Activated CD8-positive, alpha-beta memory T cell treated with anti-CD3 and anti-CD28 coated beads, Interleukin-2, amount 10 ng/mL, durations not matched to agents 7 days and 5 days (primary cell): ENCODE data around the gene TMEM179. TPM values are rescaled to one million over a fixed set of nuclear protein-coding genes. Genes with fewer than 3 reads are reported as not detected.

Source experiments
- ATAC-seq: fragments of 150-1000 bp; cut with Tn5 transposase; one replicate; pipeline ENCODE4 v1.10.0; 2021; ENCODE audit warnings: moderate library complexity
- CTCF ChIA-PET: fragments of 350-600 bp; sonication (Branson Sonifier 250); formaldehyde crosslinking; loops from one replicate; lab custom pipeline; 2021; ENCODE audit warnings: antibody characterized with exemption; lab: Charles Lee
- DNase-seq: peaks from one replicate; pipeline ENCODE4 v3.0.0-alpha.2; 2020
- H3K27ac Mint-ChIP-seq: one replicate; pipeline ENCODE4 v1.8.0; 2021; ENCODE audit warnings: mild to moderate bottlenecking, mixed read lengths
- H3K27me3 Mint-ChIP-seq: one replicate; pipeline ENCODE4 v1.8.0; 2021; ENCODE audit warnings: mixed read lengths
- H3K36me3 Mint-ChIP-seq: one replicate; pipeline ENCODE4 v1.8.0; 2021; ENCODE audit warnings: mild to moderate bottlenecking, mixed read lengths
- H3K4me1 Mint-ChIP-seq: one replicate; pipeline ENCODE4 v1.8.0; 2021; ENCODE audit warnings: mixed read lengths
- H3K4me3 Mint-ChIP-seq: one replicate; pipeline ENCODE4 v1.8.0; 2021; ENCODE audit warnings: mild to moderate bottlenecking, moderate library complexity, mixed read lengths
- H3K9me3 Mint-ChIP-seq: one replicate; pipeline ENCODE4 v1.8.0; 2022; ENCODE audit warnings: low read depth, mixed read lengths
- total RNA-seq, 2 experiments: library from RNA; stranded (reverse); gene quantifications; one replicate each; pipeline ENCODE4 v1.2.3, GENCODE V29; 2021

Gene TMEM179
- total RNA-seq, 2 experiments from 2014 or later = not detected

DNA sequence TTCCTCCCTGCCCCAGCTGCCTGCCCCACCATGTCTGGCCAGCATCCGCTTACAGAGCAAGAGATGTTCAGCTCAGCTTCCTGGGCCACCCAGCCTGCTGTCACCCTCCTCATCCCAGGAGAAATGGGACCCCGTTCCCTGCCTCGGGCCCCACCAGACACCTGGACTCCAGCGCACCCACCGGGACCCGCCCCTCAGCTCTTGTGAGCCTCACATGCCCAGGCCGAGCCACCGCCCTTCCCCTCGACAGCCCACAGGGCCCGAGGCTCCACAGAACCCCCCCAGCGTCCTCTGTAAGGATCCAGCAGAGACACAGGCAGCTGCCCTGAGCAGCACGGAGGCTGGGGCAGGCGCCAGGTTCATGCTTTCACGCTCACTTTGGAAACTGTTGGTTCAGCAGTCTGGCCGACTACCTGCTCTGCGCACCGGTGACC, 43.4 kb downstream of the TMEM179 start:
- H3K27ac Mint-ChIP-seq = no peak overlapping the region
- peaks cover 5% of the 10 kb centered on the region for H3K27me3 Mint-ChIP-seq
- CTCF ChIA-PET = no interaction called here
- no peak overlapping the region for H3K4me3 Mint-ChIP-seq
- ATAC-seq (no peak), DNase-seq (no peak)
- H3K9me3 Mint-ChIP-seq = no peaks in the 10 kb centered on the region
- no peaks in the 10 kb centered on the region for H3K4me1 Mint-ChIP-seq
- H3K36me3 Mint-ChIP-seq = no peaks in the 10 kb centered on the region

- CTCF ChIA-PET = no interaction called here
- no peaks in the 10 kb centered on the region for H3K9me3 Mint-ChIP-seq
- no peak for DNase-seq
- no peak for ATAC-seq
- peaks cover 5% of the 10 kb centered on the region for H3K27me3 Mint-ChIP-seq
- H3K27ac Mint-ChIP-seq = no peak overlapping the region
- H3K36me3 Mint-ChIP-seq = no peaks in the 10 kb centered on the region
- no peaks in the 10 kb centered on the region for H3K4me1 Mint-ChIP-seq
- no peak overlapping the region for H3K4me3 Mint-ChIP-seq
These were observed 44.0 kb downstream of the TMEM179 start for GRCh38 chr14:104560586-104560945.

DNA sequence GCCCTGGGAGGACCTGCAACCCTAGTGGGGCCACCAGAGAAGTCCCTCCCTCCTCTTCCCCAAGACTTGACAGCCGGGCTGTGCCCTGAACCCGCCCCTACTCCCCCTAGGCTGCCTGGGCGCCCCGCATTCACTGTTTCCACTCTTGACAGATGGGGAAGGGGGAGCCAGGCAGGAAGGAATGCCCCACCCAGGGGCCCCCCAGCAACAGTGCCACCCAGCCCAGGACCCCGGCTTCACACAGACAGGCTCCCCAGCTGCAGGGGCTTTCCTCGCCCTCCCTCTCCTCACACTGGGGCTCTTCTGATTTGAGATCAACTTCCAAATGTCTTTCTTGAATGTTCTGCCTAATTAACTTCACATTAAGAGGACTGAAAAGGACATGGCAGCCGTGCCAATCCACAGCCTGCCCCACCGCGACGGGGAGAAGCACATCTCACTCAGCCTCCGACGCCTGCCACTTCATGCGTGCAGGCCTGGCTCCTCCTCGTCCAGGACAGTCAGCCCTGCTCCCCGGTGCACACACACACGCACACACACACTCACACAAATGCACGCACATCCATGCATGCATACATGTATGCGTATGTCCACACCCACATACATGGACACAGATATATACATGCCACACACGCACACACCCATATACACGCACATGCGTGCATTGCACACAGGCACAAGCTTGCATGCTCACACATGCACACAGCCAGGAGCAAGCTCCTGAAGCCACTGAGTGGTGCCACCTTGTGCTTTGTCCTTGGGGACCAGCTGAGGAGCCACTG, 44.6 kb downstream of the TMEM179 start:
- Mint-ChIP-seq H3K27me3 (peaks cover 4% of the 10 kb centered on the region), H3K9me3 (no peaks in the 10 kb centered on the region), H3K36me3 (no peaks in the 10 kb centered on the region), H3K4me3 (no peak overlapping the region), H3K27ac (no peak overlapping the region), H3K4me1 (no peaks in the 10 kb centered on the region)
- ATAC-seq = no peak
- CTCF ChIA-PET = no interaction called here
- no peak for DNase-seq

- Mint-ChIP-seq H3K4me3 (no peak overlapping the region), H3K27me3 (no peaks in the 10 kb centered on the region), H3K4me1 (no peaks in the 10 kb centered on the region), H3K36me3 (no peaks in the 10 kb centered on the region), H3K9me3 (no peaks in the 10 kb centered on the region), H3K27ac (no peak overlapping the region)
- CTCF ChIA-PET = no interaction called here
- ATAC-seq (no peak), DNase-seq (no peak)
These were observed 45.4 kb downstream of the TMEM179 start for GRCh38 chr14:104559028-104559803.

DNA sequence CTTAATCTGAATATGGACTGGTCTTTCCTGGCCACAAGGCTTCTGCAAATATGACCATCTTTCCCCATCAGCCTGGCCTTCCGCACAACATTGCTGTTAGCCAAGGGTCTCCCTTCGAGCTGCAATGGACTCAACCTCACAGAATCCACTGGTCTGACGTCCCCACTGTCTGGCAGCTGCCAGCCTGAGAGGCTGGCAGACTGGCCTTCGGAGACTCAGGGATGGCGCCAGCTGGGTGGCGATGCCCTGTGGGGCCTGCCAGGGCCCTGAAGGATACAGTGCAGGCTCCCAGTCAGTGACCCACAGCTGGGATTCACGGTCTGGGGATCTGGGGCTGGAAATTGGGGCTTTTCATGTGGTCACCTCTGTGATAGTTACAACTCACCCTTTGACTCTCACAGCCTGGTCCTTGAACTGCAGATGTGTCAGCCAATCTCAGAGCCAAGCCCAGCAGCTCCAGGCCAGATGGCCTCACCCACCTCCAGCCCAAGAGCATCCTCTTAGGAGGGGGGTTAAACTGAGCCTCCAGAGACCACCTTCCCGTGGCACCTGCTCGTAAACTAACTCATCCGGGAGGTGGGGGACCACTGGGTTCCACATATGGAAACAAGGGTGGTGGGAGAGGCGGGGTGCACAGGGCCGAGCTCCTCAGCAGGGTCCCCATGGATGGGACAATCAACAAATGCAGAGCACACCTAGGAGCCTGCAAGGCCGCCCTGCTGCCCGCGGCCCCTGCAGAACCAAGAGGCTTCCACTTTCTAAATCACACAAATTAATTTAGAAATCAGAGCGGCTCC, 46.1 kb downstream of the TMEM179 start:
- no peaks in the 10 kb centered on the region for H3K9me3 Mint-ChIP-seq
- no peak overlapping the region for H3K4me3 Mint-ChIP-seq
- H3K27me3 Mint-ChIP-seq = no peaks in the 10 kb centered on the region
- ATAC-seq = no peak
- no peak for DNase-seq
- CTCF ChIA-PET = no interaction called here
- no peak overlapping the region for H3K27ac Mint-ChIP-seq
- no peaks in the 10 kb centered on the region for H3K4me1 Mint-ChIP-seq
- H3K36me3 Mint-ChIP-seq = no peaks in the 10 kb centered on the region

DNA sequence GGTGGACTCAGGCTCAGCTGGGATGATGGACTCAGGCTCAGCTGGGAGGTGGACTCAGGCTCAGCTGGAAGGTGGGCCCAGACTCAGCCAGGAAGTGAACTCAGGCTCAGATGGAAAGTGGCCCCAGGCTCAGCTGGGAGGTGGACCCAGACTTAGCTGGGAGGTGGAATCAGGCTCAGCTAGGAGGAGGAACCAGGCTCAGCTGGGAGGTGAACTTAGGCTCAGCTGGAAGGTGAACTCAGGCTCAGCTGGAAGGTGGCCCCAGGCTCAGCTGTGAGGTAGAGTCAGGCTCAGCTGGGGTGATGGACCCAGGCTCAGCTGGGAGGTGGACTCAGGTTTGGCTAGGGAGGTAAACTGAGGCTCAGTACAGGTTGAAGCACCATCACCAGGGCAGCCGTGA, 46.8 kb downstream of the TMEM179 start:
- no peaks in the 10 kb centered on the region for H3K9me3 Mint-ChIP-seq
- no peaks in the 10 kb centered on the region for H3K27me3 Mint-ChIP-seq
- DNase-seq (no peak), ATAC-seq (no peak)
- H3K4me3 Mint-ChIP-seq = no peak overlapping the region
- no peaks in the 10 kb centered on the region for H3K4me1 Mint-ChIP-seq
- H3K36me3 Mint-ChIP-seq = no peaks in the 10 kb centered on the region
- CTCF ChIA-PET = no interaction called here
- no peak overlapping the region for H3K27ac Mint-ChIP-seq

DNA sequence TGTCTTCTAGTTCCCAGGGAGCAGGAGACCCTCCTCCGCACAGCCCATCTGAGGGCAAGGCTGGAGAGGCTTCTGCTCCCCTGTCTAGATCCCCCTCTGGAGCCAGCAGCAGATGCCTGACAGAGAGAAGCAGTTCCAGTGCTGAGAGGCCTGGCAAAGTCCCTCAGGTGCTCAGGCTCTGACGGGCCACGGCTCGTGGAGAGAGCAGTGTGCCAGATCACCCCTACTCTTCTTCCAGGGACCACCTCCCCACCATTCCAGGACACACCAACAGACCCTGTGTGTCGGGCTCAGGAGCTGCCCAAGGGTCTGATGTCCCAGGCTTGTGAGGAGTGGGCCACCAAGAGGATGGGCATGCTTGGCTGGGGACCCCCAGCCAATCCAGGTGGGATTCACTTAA, 47.5 kb downstream of the TMEM179 start:
- CTCF ChIA-PET = no interaction called here
- no peaks in the 10 kb centered on the region for H3K27me3 Mint-ChIP-seq

GRCh38 chr14:104556256-104557021, 48.1 kb downstream of the TMEM179 start:
- no peaks in the 10 kb centered on the region for H3K9me3 Mint-ChIP-seq
- DNase-seq = no peak
- no peak for ATAC-seq
- no peaks in the 10 kb centered on the region for H3K27me3 Mint-ChIP-seq
- H3K36me3 Mint-ChIP-seq = no peaks in the 10 kb centered on the region
- no peak overlapping the region for H3K27ac Mint-ChIP-seq
- H3K4me3 Mint-ChIP-seq = no peak overlapping the region
- no peaks in the 10 kb centered on the region for H3K4me1 Mint-ChIP-seq
- CTCF ChIA-PET = no interaction called here

More for the DNA sequence above, 47.5 kb downstream of the TMEM179 start:
- Mint-ChIP-seq H3K4me1 (no peaks in the 10 kb centered on the region), H3K4me3 (no peak overlapping the region), H3K27ac (no peak overlapping the region), H3K36me3 (no peaks in the 10 kb centered on the region), H3K9me3 (no peaks in the 10 kb centered on the region)
- DNase-seq = no peak
- ATAC-seq = no peak

- H3K36me3 Mint-ChIP-seq = no peaks in the 10 kb centered on the region
- no peak for DNase-seq
- CTCF ChIA-PET = interaction anchor here (1.4 kb wide), 1 partner anchor 8 kb away, joined by 4 read pairs; no protein-coding TSS in a partner anchor
- H3K27me3 Mint-ChIP-seq = no peaks in the 10 kb centered on the region
- H3K9me3 Mint-ChIP-seq = no peaks in the 10 kb centered on the region
- ATAC-seq = no peak
- no peaks in the 10 kb centered on the region for H3K4me1 Mint-ChIP-seq
- no peak overlapping the region for H3K4me3 Mint-ChIP-seq
- no peak overlapping the region for H3K27ac Mint-ChIP-seq
These were observed 48.9 kb downstream of the TMEM179 start for GRCh38 chr14:104555430-104556255.

GRCh38 chr14:104554608-104555429, 49.8 kb downstream of the TMEM179 start:
- no peaks in the 10 kb centered on the region for H3K4me1 Mint-ChIP-seq
- CTCF ChIA-PET = interaction anchor here (1.4 kb wide), 1 partner anchor 9 kb away, joined by 4 read pairs; no protein-coding TSS in a partner anchor
- H3K36me3 Mint-ChIP-seq = no peaks in the 10 kb centered on the region
- H3K4me3 Mint-ChIP-seq = no peak overlapping the region
- H3K27me3 Mint-ChIP-seq = no peaks in the 10 kb centered on the region
- DNase-seq = no peak
- ATAC-seq = no peak
- no peak overlapping the region for H3K27ac Mint-ChIP-seq
- no peaks in the 10 kb centered on the region for H3K9me3 Mint-ChIP-seq

DNA sequence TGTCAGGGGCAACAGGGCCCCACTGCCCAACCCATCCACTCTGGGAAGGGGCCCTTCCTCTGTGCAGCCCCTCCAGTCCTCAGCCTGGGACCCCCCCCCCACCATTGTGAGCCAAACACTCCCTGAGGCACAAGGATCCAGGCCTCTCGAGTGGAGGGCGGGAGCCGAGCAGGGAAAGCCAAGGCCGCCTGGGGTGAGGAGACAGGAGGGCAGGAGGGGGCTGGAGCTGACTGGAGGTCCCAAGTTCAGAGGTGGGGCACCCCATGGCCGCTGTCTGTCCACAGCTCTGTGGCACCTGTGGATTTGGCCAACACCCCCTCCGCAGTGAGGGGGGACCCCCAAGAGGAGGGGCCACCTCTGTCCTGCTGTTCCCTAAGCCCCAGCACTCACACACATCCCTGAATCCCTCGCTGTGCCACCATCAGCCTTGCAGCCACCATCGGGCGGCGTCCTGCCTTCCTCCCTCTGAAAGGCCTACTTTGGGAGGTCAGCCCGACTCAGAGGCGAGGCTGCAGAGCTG, 50.4 kb downstream of the TMEM179 start:
- CTCF ChIA-PET = no interaction called here
- ATAC-seq (no peak), DNase-seq (no peak)
- Mint-ChIP-seq H3K9me3 (no peaks in the 10 kb centered on the region), H3K36me3 (no peaks in the 10 kb centered on the region), H3K27me3 (no peaks in the 10 kb centered on the region), H3K4me1 (no peaks in the 10 kb centered on the region), H3K4me3 (no peak overlapping the region), H3K27ac (no peak overlapping the region)
